Stimulated activated memory B cell treated with anti-CD40 and anti-IgM and Interleukin-4, amounts not matched to agents 10 μg/mL and 1 μg/mL and 100 μg/mL, for 72 hours (primary cell): ENCODE measurements around the gene COX19.

ENCODE experiments used
- ATAC-seq: fragments of 150-1000 bp; cut with Tn5 transposase; 2 replicates; pipeline ENCODE4 v1.10.0; 2021
- H3K27ac Mint-ChIP-seq: one replicate; pipeline ENCODE4 v1.8.0; 2022; ENCODE audit warnings: mild to moderate bottlenecking, mixed read lengths
- H3K27me3 Mint-ChIP-seq: one replicate; pipeline ENCODE4 v1.8.0; 2022; ENCODE audit warnings: mixed read lengths
- H3K36me3 Mint-ChIP-seq: one replicate; pipeline ENCODE4 v1.8.0; 2022; ENCODE audit warnings: mixed read lengths
- H3K4me1 Mint-ChIP-seq: one replicate; pipeline ENCODE4 v1.8.0; 2022; ENCODE audit warnings: mixed read lengths
- H3K4me3 Mint-ChIP-seq: one replicate; pipeline ENCODE4 v1.8.0; 2022; ENCODE audit warnings: mild to moderate bottlenecking, moderate library complexity, mixed read lengths
- H3K9me3 Mint-ChIP-seq: one replicate; pipeline ENCODE4 v1.8.0; 2022; ENCODE audit warnings: mixed read lengths

The COX19 gene, protein sequence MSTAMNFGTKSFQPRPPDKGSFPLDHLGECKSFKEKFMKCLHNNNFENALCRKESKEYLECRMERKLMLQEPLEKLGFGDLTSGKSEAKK

DNA sequence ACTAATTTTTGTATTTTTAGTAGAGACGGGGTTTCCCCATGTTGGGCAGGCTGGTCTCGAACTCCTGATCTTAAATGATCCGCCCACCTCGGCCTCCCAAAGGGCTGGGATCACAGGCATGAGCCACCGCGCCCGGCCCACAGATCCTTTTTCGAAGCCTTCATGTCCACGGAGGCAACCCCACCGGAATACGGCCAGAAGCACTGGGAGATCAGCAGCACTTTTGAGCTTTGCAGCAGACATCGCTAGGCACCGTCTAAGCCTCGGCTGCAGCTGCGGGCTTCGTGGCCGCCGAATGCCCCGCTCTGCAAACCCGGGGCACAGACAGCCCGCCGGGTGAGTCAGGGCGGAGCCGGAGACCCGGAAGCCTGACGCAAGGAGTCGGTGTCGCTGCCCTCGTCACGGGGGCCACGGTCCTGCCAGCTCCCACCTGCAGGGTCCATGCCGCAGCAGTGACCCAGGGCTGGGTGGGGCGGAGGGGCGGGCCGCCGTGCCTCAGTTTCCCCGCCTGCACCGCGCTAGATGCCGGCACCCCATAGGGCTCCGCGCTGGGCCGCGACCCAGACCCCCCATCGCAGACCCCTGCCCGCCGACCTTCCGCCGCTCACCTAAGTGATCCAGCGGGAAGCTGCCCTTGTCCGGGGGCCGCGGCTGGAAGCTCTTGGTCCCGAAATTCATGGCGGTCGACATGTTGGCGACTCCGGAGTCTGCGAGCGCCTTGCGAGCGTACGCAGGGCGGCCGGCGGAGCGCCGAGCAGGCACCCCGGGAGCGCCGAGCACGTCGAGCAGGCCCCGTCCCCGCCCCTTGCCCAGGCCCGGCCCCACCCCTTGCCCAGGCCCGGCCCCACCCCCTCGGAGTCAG is at the start of gene COX19:
COX19 (minus strand) TSS at position 730 of the 862 bp plus-strand sequence; CDS start at position 690, 40 bp downstream.
- Mint-ChIP-seq H3K27ac (peak within 1 kb of the TSS; percentile 91), H3K27me3 (no peaks in the 10 kb centered on the region), H3K4me1 (peaks cover 38% of the 10 kb centered on the region), H3K36me3 (peaks cover 19% of the 10 kb centered on the region), H3K4me3 (peak within 1 kb of the TSS; percentile 94), H3K9me3 (no peaks in the 10 kb centered on the region)
- ATAC-seq = peak; percentile 95

DNA sequence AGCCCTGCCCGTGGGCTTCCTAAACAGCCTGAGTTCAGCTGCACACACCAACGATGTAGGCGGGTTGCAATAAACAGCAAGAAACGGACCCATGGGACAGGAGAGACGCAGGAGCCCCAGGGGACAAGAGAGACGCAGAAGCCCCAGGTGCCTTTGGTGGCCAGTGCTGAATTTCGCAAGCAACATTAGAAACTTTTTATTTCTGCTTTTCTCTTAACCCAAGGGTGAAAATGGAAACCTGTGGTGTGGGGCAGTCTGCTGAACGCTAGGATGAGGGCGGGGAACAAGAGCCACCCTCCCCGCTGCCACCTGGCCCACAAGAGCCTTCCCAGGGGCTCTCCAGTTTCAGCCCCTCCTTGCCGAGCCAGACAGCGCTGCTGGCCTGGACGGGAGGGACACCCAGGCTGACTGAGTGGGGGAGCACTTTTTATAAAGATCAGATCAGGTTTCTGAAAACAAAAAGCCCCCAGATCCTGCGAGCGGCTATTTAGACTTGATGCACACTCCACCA is 49.0 kb upstream of the COX19 start:
- H3K27me3 Mint-ChIP-seq = no peaks in the 10 kb centered on the region
- H3K4me3 Mint-ChIP-seq = peak overlapping the region; percentile 78
- peaks cover 74% of the 10 kb centered on the region for H3K4me1 Mint-ChIP-seq
- H3K27ac Mint-ChIP-seq = peak overlapping the region; percentile 89
- no peaks in the 10 kb centered on the region for H3K9me3 Mint-ChIP-seq
- ATAC-seq = peak; percentile 87
- peaks cover 52% of the 10 kb centered on the region for H3K36me3 Mint-ChIP-seq

DNA sequence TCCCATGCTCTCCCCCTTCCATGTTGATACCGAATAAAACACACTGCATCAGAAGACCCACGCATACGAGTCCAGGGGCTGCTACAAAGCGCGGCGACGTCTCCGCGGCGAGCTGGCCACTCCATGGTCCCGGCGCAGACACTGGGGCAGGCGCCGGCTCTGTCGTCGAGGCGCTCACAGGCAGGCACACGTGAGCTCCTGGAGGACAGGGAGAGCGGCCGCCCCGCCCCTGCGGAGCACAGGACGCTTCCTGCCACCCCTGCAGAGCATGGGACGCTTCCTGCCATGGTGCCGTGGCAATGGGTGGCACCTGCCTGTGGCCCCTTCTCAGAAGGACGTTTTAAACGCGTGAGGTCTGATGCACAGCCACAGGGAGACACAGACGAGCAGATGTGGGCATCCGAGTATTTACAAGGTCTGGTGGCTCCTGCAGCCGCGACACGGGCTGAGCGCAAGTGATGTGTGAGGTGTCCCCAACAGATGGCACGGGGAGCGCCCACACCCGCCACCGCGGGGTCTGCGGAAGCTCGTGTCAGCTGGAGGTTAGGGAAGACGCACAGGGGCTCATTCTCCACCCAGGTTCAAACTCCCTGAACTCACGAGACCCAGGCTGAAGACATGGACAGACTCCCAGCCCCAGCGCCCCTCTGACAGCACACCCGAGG is 47.6 kb upstream of the COX19 start:
- peak; percentile 76 for ATAC-seq
- H3K4me1 Mint-ChIP-seq = peaks cover 73% of the 10 kb centered on the region
- H3K4me3 Mint-ChIP-seq = peak overlapping the region; percentile 78
- H3K27ac Mint-ChIP-seq = peak overlapping the region; percentile 89
- H3K27me3 Mint-ChIP-seq = no peaks in the 10 kb centered on the region
- no peaks in the 10 kb centered on the region for H3K9me3 Mint-ChIP-seq
- peaks cover 61% of the 10 kb centered on the region for H3K36me3 Mint-ChIP-seq

DNA sequence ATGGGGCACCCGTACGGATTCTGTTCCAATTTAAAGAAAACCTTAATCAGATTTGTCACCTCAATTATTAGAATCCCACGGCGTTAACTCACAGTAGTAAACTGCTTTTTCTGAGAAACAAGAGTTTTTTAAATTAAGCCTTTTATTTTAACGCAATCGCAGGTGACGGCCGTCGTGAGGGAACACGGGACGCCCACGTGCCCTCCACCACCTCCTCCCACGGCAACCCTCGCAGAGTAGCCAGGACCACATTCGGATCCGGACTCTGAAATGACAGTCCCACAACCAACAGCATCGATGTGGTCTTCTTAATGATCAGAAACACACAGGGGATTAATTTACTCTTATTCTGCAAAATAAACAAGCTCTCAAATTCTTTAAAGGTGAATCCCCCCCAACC is 47.0 kb upstream of the COX19 start:
- Mint-ChIP-seq H3K36me3 (peaks cover 61% of the 10 kb centered on the region), H3K27ac (peak overlapping the region; percentile 89), H3K9me3 (no peaks in the 10 kb centered on the region), H3K4me3 (no peak overlapping the region), H3K4me1 (peaks cover 72% of the 10 kb centered on the region), H3K27me3 (no peaks in the 10 kb centered on the region)
- no peak for ATAC-seq

DNA sequence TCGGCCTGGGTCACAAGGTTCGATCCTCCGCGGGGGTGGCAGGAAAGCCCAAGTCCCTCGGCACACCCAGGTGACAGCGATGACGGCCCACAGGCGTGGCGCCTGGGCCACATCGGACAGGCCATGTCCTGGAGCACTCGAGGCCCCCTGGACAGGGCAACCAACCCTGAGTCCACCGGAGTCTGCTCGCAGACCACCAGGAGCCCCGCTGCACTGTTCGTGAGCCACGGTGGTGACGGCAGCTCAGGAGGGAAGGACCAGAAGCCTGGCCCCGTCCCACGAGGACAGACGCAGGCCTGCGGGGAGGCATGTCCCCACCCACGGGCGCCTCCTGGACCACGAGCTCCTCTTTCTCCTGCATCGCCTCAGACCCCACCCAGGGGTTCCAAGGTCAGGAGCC is 46.6 kb upstream of the COX19 start:
- Mint-ChIP-seq H3K4me3 (no peak overlapping the region), H3K36me3 (peaks cover 56% of the 10 kb centered on the region), H3K27ac (peak overlapping the region; percentile 89), H3K9me3 (no peaks in the 10 kb centered on the region), H3K4me1 (peaks cover 68% of the 10 kb centered on the region), H3K27me3 (no peaks in the 10 kb centered on the region)
- no peak for ATAC-seq

DNA sequence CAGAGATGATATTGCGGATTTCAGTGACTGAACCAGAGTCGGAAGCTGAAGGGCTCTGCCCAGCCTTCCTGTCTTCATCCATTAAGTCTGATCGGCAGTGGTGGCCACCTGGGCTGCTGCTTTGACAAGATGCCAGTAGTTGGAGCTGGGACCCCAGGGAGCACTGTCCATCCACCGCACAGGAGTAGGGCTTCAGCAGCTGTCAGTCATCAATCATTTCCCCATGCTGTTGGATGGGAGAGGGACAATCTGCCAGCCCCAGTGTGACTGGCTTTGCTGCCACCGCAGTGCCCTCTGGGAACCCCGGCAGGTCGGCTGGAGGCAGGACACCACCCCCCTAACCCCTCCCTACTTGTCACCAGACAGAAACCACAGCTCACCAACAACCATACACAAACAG is 46.0 kb upstream of the COX19 start:
- no peak for ATAC-seq
- Mint-ChIP-seq H3K4me1 (peaks cover 62% of the 10 kb centered on the region), H3K27me3 (no peaks in the 10 kb centered on the region), H3K9me3 (no peaks in the 10 kb centered on the region), H3K36me3 (peaks cover 51% of the 10 kb centered on the region), H3K27ac (no peak overlapping the region), H3K4me3 (no peak overlapping the region)

DNA sequence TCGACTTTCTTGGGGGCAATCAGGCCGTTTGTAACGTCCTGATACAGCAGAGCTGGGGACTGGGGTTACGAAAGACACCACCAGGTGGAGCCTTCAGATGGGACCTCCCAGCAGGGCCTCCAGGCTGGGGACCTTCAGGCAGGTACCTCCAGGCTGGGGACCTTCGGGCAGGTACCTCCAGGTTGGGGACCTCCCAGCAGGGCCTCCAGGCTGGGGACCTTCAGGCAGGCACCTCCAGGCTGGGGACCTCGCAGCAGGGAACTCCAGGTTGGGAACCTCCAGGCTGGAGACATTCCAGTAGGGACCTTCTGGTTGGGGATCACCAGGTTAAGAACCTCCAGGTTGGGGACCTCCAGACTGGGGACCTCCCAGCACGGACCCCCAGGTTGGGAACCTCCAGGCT is 45.5 kb upstream of the COX19 start:
- Mint-ChIP-seq H3K4me1 (peaks cover 57% of the 10 kb centered on the region), H3K27ac (no peak overlapping the region), H3K4me3 (no peak overlapping the region), H3K9me3 (no peaks in the 10 kb centered on the region), H3K27me3 (no peaks in the 10 kb centered on the region), H3K36me3 (peaks cover 46% of the 10 kb centered on the region)
- ATAC-seq = no peak

DNA sequence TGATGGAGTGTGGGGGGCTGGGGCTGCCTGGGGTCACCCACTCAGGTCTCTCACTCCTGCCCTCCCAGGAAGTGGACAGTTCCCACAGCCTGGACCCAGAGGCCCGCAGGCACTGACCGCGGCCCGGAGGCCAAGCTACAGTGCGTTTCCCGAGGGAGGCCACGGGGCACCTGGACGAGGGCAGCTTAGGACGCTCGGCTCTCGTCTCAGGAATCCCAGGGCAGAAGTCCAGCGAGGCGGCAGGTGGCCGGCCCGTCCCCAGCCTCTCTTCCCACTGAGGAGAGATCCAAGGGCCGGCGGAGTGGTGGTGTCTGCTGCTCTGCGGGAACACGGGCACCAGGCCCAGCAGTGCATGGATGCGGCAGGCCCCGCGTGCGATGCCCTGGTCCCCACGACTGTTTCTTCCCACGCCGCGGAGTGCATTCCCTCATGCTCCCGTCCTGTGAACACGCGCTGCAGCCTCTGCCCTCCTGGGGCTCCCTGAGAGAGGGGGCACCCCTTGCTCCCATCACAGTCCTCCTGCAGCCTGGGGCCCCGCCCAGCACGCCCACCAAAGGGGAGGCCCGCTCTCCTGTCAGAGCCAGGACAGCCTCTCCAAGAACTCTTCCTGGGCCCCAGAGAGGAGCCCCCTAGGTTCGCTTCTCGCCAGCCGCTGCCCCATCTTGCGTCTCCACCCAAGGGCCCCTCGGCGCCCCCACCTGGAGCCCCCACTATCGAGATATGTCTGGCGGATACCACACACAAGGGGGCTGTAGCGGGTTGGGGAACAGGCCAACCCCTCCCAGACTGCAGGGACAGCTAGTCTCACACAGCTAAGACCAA is 44.7 kb upstream of the COX19 start:
- H3K9me3 Mint-ChIP-seq = no peaks in the 10 kb centered on the region
- no peak for ATAC-seq
- H3K4me3 Mint-ChIP-seq = no peak overlapping the region
- H3K36me3 Mint-ChIP-seq = peaks cover 41% of the 10 kb centered on the region
- no peaks in the 10 kb centered on the region for H3K27me3 Mint-ChIP-seq
- H3K27ac Mint-ChIP-seq = no peak overlapping the region
- H3K4me1 Mint-ChIP-seq = peaks cover 52% of the 10 kb centered on the region

DNA sequence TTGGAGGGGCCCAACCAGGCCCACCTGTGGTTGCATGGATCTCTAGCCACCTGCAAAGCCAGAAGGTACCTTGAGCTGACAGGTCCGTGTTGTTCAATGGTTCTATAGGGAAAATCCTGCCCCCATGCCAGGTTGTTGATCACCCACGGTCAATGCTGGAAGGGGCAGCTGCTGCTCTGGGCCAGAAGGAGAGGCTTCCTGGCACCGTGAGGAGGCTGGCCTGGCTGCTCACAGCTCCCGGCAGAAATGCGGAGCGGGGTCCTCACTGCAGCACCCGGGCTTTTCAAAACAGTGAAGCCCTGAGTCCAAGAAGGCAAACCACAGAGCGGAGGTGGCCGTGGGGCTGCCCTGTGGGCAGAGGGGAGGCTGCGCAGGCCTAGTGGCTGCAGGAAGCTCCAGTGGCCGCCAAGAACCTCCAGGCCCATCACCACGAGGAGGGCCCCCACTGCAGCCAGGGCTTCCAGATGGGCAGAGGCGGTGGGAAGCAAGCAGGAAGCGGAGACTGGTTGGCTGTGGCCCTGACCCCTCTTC is 44.0 kb upstream of the COX19 start:
- H3K27ac Mint-ChIP-seq = no peak overlapping the region
- peaks cover 50% of the 10 kb centered on the region for H3K4me1 Mint-ChIP-seq
- H3K4me3 Mint-ChIP-seq = no peak overlapping the region
- H3K36me3 Mint-ChIP-seq = peaks cover 35% of the 10 kb centered on the region
- ATAC-seq = no peak
- H3K27me3 Mint-ChIP-seq = no peaks in the 10 kb centered on the region
- no peaks in the 10 kb centered on the region for H3K9me3 Mint-ChIP-seq

DNA sequence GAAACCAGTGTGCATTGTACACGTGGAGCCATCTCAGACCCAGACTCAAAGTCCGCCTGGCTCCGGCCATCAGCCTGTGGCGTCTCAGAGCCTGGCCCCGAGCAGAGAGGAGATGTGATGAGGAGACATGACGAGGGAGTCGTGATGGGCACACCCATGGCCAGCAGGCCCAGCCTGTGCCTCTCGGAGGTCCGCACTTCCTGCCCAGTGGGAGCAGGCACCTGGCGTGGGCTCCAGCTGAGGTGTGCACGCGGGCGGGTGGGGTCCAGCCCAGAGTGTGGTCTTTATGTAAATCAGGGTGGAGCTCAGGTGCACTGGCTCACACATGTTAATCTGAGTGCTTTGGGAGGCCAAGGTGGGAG is 43.0 kb upstream of the COX19 start:
- peaks cover 49% of the 10 kb centered on the region for H3K4me1 Mint-ChIP-seq
- peaks cover 35% of the 10 kb centered on the region for H3K36me3 Mint-ChIP-seq
- no peak overlapping the region for H3K27ac Mint-ChIP-seq
- no peaks in the 10 kb centered on the region for H3K9me3 Mint-ChIP-seq
- no peaks in the 10 kb centered on the region for H3K27me3 Mint-ChIP-seq
- H3K4me3 Mint-ChIP-seq = no peak overlapping the region
- ATAC-seq = no peak

DNA sequence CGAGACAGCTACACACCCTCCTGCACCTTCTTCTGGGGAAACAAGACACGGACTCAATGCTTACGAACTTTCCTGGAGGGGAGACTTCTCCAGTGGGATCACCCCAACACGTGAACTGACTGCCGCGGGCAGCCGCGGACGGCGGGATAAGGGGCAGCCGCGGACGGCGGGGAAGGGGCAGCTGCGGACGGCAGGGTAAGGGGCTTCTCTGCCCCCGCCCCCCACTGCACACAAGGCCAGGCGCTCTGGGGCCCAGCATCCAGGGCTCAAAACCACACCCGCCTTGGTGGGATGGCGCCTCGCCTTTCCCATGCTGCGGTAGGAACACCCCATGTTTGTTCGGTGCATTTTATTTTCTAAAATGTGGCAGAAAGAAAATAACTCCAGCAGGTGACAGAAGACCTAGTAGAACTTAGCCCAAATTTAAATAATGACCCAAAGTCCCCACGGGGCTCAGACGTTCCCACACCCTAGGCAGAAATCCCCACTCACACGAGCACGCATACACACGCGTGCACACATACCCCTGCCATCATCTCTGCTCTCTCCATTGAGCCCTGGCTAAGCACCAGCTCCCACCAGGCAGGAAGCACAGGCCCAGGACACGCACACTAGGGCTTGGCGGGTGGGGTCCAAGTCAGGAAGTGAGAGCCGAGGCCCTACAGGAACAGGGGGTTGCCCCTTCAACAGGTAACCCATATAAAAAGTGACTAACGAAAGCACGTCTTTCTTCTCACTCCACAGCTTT is 42.4 kb upstream of the COX19 start:
- Mint-ChIP-seq H3K4me1 (peaks cover 48% of the 10 kb centered on the region), H3K4me3 (no peak overlapping the region), H3K36me3 (peaks cover 33% of the 10 kb centered on the region), H3K27ac (no peak overlapping the region), H3K27me3 (no peaks in the 10 kb centered on the region), H3K9me3 (no peaks in the 10 kb centered on the region)
- no peak for ATAC-seq

DNA sequence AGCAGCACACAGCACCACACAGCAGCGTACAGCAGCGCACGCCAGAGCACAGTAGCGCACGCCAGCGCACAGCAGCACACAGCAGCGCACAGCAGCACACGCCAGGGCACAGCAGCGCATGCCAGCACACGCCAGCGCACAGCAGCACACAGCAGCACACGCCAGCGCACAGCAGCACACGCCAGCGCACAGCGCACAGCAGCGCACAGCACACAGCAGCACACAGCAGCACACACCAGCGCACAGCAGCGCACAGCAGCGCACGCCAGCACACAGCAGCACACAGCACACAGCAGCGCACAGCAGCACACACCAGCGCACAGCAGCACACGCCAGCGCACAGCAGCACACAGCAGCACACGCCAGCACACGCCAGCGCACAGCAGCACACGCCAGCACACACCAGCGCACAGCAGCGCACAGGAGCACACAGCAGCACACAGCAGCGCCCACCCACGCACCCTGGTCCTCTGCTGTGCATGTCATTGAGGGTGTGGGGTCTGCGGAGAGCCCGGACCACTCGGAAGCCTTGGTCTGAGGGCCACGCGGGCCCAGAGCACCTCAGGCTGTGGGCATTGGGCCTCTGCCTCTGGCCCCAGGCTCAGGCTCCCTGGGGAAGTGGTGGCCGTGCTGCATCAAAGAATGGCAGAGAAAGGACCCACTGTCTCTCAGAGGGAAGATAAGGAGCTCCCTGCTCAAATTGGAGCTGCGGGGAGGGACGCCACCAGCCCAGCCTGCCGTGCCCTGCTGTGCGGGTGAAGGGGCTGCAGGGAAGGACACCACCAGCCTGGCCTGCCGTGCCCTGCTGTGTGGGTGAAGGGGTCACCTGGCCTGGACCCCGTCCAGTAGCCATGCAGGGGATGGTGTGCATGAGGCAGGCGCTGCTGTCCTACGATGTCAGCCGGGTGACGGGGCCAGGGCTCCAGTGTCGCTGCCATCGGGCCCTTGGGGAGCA is 41.5 kb upstream of the COX19 start:
- peaks cover 25% of the 10 kb centered on the region for H3K36me3 Mint-ChIP-seq
- no peaks in the 10 kb centered on the region for H3K9me3 Mint-ChIP-seq
- ATAC-seq = no peak
- H3K4me3 Mint-ChIP-seq = no peak overlapping the region
- H3K27ac Mint-ChIP-seq = no peak overlapping the region
- peaks cover 48% of the 10 kb centered on the region for H3K4me1 Mint-ChIP-seq
- H3K27me3 Mint-ChIP-seq = no peaks in the 10 kb centered on the region
